ENCODE data around the gene PEX19.

The PEX19 gene

GRCh38 chr1:160277987-160278386 lies 6.9 kb downstream of the PEX19 start:
- DNase-seq (ENCODE audit: low read depth), result no peak

- no peak for DNase-seq (ENCODE audit: low read depth)
Observed at GRCh38 chr1:160277330-160277729, 7.6 kb downstream of the PEX19 start.

- DNase-seq (ENCODE audit: low read depth), result no peak
Observed at GRCh38 chr1:160271025-160271424, 13.9 kb downstream of the PEX19 start.

GRCh38 chr1:160267284-160267991 lies 17.5 kb downstream of the PEX19 start:
- DNase-seq (ENCODE audit: low read depth), result no peak

GRCh38 chr1:160264795-160265307 lies 20.1 kb downstream of the PEX19 start:
- no peak for DNase-seq (ENCODE audit: low read depth)

GRCh38 chr1:160261893-160262794 lies 22.8 kb downstream of the PEX19 start, which contains the start of gene DCAF8:
Gene DCAF8 (minus strand): TSS chr1:160262549. CDS start chr1:160244008, 18,541 bp downstream.
- peak; percentile 97 for DNase-seq (ENCODE audit: low read depth)

- peak; percentile 64 for DNase-seq (ENCODE audit: low read depth)
Observed at GRCh38 chr1:160261556-160261892, 23.4 kb downstream of the PEX19 start.

GRCh38 chr1:160260406-160261382 lies 24.2 kb downstream of the PEX19 start:
- no peak for DNase-seq (ENCODE audit: low read depth)

GRCh38 chr1:160258177-160258798 lies 26.6 kb downstream of the PEX19 start:
- DNase-seq (ENCODE audit: low read depth), result no peak

- no peak for DNase-seq (ENCODE audit: low read depth)
Observed at GRCh38 chr1:160257411-160258015, 27.4 kb downstream of the PEX19 start.

- no peak for DNase-seq (ENCODE audit: low read depth)
Observed at GRCh38 chr1:160256396-160257046, 28.4 kb downstream of the PEX19 start.

GRCh38 chr1:160255781-160256300 lies 29.1 kb downstream of the PEX19 start:
- no peak for DNase-seq (ENCODE audit: low read depth)

- DNase-seq (ENCODE audit: low read depth), result peak; percentile 29
Observed at GRCh38 chr1:160251687-160252526, 33.0 kb downstream of the PEX19 start.

- DNase-seq (ENCODE audit: low read depth), result no peak
Observed at GRCh38 chr1:160251011-160251410, 33.9 kb downstream of the PEX19 start.

GRCh38 chr1:160247053-160247452 lies 37.9 kb downstream of the PEX19 start:
- DNase-seq (ENCODE audit: low read depth), result no peak

GRCh38 chr1:160245434-160245833 lies 39.5 kb downstream of the PEX19 start:
- no peak for DNase-seq (ENCODE audit: low read depth)

GRCh38 chr1:160244209-160244608 lies 40.7 kb downstream of the PEX19 start:
- no peak for DNase-seq (ENCODE audit: low read depth)

GRCh38 chr1:160243767-160244166 lies 41.2 kb downstream of the PEX19 start:
- no peak for DNase-seq (ENCODE audit: low read depth)

Measured in activated T-helper 9 cell treated with anti-CD3 and anti-CD28 coated beads, Interleukin-2, amount 50 U/mL, for 16 hours (primary cell).